ENCODE data around the gene WRNIP1. TPM values are rescaled to one million over a fixed set of nuclear protein-coding genes. Genes with fewer than 3 reads are reported as not detected.

The WRNIP1 gene
- total and polyA plus RNA-seq, 9 of the 15 experiments (the other 6 are each of a cell fraction or from before 2014, with no cell fraction given) = 13.2 to 63.6 (median 48.6) TPM

GRCh38 chr6:2749969-2750600 lies 15.1 kb upstream of the WRNIP1 start (continued):
- 0 out of 2 replicates have a peak, but pooled peaks have one; percentile 42 for TF ChIP-seq REST (IDR thresholded peaks at IDR 0.05; ENCODE audit: borderline replicate concordance)
- TF ChIP-seq REST (CRISPR knock-in tag; IDR thresholded peaks at IDR 0.05; ENCODE audit: low read depth) = no peak
- TF ChIP-seq RFX7 (CRISPR knock-in tag; IDR thresholded peaks at IDR 0.05) = no peak
- 0 out of 2 replicates have a peak, but pooled peaks have one; percentile 24 for TF ChIP-seq L3MBTL2 (IDR thresholded peaks at IDR 0.05)
- no peak for TF ChIP-seq ZNF740 (CRISPR knock-in tag; IDR thresholded peaks at IDR 0.05)
- TF ChIP-seq ZNF740 (tag; IDR thresholded peaks at IDR 0.05) = no peak
- no peak for TF ChIP-seq MEF2A (IDR thresholded peaks at IDR 0.05; ENCODE audit: control insufficient read depth, low read depth, low read length)
- TF ChIP-seq FOSL1 (tag; conservative IDR thresholded peaks at IDR 0.05) = peak; percentile 30; the same call in 1 of the 2 replicates
- peak; percentile 43; the same call in 1 of the 2 replicates for TF ChIP-seq SMC3 (conservative IDR thresholded peaks at IDR 0.05; ENCODE audit: insufficient read depth, low read depth, low read length)
- peak; percentile 85 for TF ChIP-seq ZBTB33 (CRISPR knock-in tag; IDR thresholded peaks at IDR 0.05)
- peak; percentile 5 for TF ChIP-seq MEIS2 (IDR thresholded peaks at IDR 0.05; ENCODE audit: partially characterized antibody)
- TF ChIP-seq ZFPM2 (CRISPR knock-in tag; IDR thresholded peaks at IDR 0.05) = no peak
- TF ChIP-seq ZNF79 (CRISPR knock-in tag; IDR thresholded peaks at IDR 0.05; ENCODE audit: low read depth) = no peak
- TF ChIP-seq RAD21 (CRISPR knock-in tag; conservative IDR thresholded peaks at IDR 0.05 in 1 of 2, IDR thresholded peaks at IDR 0.05 in 1 of 2) = peak; percentile 50 to 72
- 0 out of 2 replicates have a peak, but pooled peaks have one; percentile 20 for TF ChIP-seq HDAC2 (IDR thresholded peaks at IDR 0.05)
- no peak for TF ChIP-seq BCL6 (CRISPR knock-in tag; IDR thresholded peaks at IDR 0.05)
- peak in 1 of 2 experiments; percentile 40; a peak in 1 of 3 replicates for TF ChIP-seq CBX3 (IDR thresholded peaks at IDR 0.05; ENCODE audit: borderline replicate concordance in 1 of 2, low read length in 2 of 2)
- no peak for TF ChIP-seq FOXP1 (CRISPR knock-in tag; IDR thresholded peaks at IDR 0.05)
